ENCODE measurements around the gene SCLY.

SCLY gene

GRCh38 chr2:238146884-238147544, 86.2 kb downstream of the SCLY start:
- TF ChIP-seq CTCF (IDR thresholded peaks at IDR 0.05; ENCODE audit: extremely low read depth, missing control alignments) = no peak
- no peak for DNase-seq (ENCODE audit: low spot score)

- DNase-seq (ENCODE audit: low spot score) = no peak
- no peak for TF ChIP-seq CTCF (IDR thresholded peaks at IDR 0.05; ENCODE audit: extremely low read depth, missing control alignments)
Measured at GRCh38 chr2:238148981-238149380, 88.2 kb downstream of the SCLY start.
